Activated T-helper 17 cell treated with anti-CD3 and anti-CD28 coated beads, Interleukin-2, amount 50 U/mL, for 72 hours (primary cell): Measurements from ENCODE around the gene CACNB2. TPM values are rescaled to one million over a fixed set of nuclear protein-coding genes. Genes with fewer than 3 reads are reported as not detected.
"Not testable (repeated sequence)": the region's sequence is repeated elsewhere in the genome, so short reads cannot be mapped to it uniquely, and the experiment has no call there.

Experiments
- ATAC-seq: fragments of 150-1000 bp; cut with Tn5 transposase; replicated peaks from 2 replicates; pipeline ENCODE4 v1.10.0; 2021; ENCODE audit warnings: mild to moderate bottlenecking, moderate library complexity
- H3K27ac Mint-ChIP-seq: one replicate; pipeline ENCODE4 v1.8.0; 2022; ENCODE audit warnings: mixed read lengths
- H3K27me3 Mint-ChIP-seq: one replicate; pipeline ENCODE4 v1.8.0; 2022; ENCODE audit warnings: mixed read lengths
- H3K36me3 Mint-ChIP-seq: one replicate; pipeline ENCODE4 v1.8.0; 2022; ENCODE audit warnings: low read depth, mild to moderate bottlenecking, mixed read lengths
- H3K4me1 Mint-ChIP-seq: one replicate; pipeline ENCODE4 v1.8.0; 2022; ENCODE audit warnings: mixed read lengths
- H3K4me3 Mint-ChIP-seq: one replicate; pipeline ENCODE4 v1.8.0; 2022; ENCODE audit warnings: mild to moderate bottlenecking, mixed read lengths
- H3K9me3 Mint-ChIP-seq: one replicate; pipeline ENCODE4 v1.8.0; 2022; ENCODE audit warnings: mixed read lengths
- total RNA-seq, 2 donors: library from RNA; stranded (reverse); gene quantifications; one replicate each; pipeline ENCODE4 v1.2.3, GENCODE V29; 2022

The CACNB2 gene
- total RNA-seq, 2 donors from 2014 or later = not detected

- Mint-ChIP-seq H3K4me1 (no peaks in the 10 kb centered on the region), H3K4me3 (no peak overlapping the region), H3K36me3 (no peaks in the 10 kb centered on the region), H3K27me3 (peaks cover 3% of the 10 kb centered on the region), H3K27ac (no peak overlapping the region), H3K9me3 (no peaks in the 10 kb centered on the region)
- ATAC-seq = no peak
Measured at GRCh38 chr10:18201877-18202276, 61.7 kb downstream of the CACNB2 start.

DNA sequence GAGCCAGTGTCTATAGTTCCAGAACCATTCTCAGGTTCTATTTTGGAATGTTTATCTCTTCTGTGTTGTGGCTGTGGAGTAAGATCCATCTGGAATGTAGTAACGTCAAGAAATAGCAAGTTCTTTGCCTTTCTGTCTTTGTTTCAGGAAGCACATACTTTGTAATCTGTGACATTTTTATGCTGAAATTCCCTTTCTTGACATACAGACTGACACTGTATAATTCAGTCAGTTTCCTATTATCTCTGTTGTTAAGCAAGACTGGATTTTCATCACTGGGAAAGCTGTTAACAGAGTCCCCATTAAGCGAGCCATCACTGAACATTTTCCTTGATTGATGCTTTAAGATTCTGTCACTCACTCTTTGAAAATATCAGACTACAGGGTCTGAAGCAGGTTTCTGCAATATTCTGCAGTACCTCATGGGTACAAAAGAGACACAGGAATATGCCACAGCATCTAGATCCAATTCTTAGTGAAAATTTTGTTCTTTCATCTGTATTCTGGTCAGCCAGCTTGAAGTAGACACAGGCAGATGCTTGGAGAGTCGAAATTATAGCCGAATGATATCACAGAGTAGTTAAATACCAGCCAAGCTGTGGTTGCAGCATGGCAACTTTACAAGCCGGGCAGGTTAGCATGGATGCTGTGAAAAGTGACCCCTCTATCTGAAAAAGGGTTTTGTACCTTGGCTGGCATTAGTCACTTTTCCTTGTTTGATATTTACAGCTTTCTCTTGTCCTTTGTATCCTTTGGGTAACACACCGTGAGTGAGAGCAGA, 62.6 kb downstream of the CACNB2 start:
- Mint-ChIP-seq H3K27ac (no peak overlapping the region), H3K9me3 (no peaks in the 10 kb centered on the region), H3K4me1 (no peaks in the 10 kb centered on the region), H3K4me3 (no peak overlapping the region), H3K27me3 (no peaks in the 10 kb centered on the region), H3K36me3 (no peaks in the 10 kb centered on the region)
- no peak for ATAC-seq

DNA sequence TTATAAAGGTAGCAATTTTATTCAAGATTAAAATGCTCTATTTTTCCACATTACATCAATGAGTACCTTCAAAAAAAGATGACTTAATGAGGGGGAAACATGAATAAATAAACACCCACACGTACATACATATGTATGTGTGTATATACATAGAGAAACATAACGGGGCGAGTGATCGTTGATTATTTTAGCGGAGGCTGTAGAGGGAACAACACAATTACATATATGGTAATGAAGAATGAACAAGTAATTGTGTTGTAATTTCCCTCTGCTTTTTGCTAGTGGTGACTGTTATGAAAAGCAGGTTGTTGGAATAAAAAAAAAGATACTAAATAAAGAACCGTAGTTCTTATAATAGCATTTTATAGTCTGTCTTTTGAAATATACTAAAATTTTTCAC, 63.2 kb downstream of the CACNB2 start:
- Mint-ChIP-seq H3K27me3 (no peaks in the 10 kb centered on the region), H3K4me3 (no peak overlapping the region), H3K4me1 (no peaks in the 10 kb centered on the region), H3K9me3 (no peaks in the 10 kb centered on the region), H3K36me3 (no peaks in the 10 kb centered on the region), H3K27ac (no peak overlapping the region)
- no peak for ATAC-seq

DNA sequence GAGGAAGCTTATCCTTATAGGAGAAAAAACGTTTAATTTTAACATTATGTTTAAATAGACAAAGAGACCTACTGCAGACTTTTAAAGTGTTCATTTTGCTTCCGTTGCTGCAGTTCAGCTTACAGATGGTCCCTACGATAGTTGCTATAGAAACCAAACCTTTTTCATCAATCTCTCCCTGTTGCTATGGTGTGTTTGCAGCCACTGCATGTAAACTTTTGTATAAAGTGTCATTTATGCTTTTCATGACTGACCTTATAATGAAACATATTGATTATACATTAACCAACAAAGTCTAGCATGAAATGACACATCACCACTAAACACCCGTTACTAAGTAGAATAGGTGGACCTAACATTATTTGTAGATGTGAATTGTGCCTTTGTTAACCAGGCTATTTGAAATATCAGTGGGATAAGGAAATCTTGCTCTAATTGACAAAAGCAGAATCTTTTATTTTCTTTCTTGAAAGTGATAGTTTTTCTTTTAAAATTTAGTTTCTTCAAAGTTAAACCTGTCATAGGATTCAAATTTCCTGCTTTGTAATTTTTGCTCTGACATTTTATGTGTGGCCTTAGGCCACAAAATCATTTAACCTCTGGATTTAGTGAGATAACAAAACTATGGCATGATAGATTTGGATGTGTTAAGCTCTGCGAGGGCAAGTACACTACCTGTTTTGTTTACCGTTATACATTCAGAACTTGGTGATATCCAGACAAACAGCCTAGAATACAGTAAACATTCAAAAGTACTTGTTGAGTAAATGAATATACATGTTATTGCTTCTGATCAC, 64.0 kb downstream of the CACNB2 start:
- Mint-ChIP-seq H3K4me1 (no peaks in the 10 kb centered on the region), H3K4me3 (no peak overlapping the region), H3K36me3 (no peaks in the 10 kb centered on the region), H3K9me3 (no peaks in the 10 kb centered on the region), H3K27ac (no peak overlapping the region), H3K27me3 (no peaks in the 10 kb centered on the region)
- ATAC-seq = peak; percentile 12

- Mint-ChIP-seq H3K9me3 (no peaks in the 10 kb centered on the region), H3K27ac (no peak overlapping the region), H3K4me1 (no peaks in the 10 kb centered on the region), H3K36me3 (no peaks in the 10 kb centered on the region), H3K4me3 (no peak overlapping the region), H3K27me3 (peaks cover 3% of the 10 kb centered on the region)
- no peak for ATAC-seq
Measured at GRCh38 chr10:18205098-18205834, 65.0 kb downstream of the CACNB2 start.

GRCh38 chr10:18208186-18208585, 68.0 kb downstream of the CACNB2 start:
- not testable (repeated sequence) for H3K36me3 Mint-ChIP-seq, H3K4me1 Mint-ChIP-seq, ATAC-seq, H3K27me3 Mint-ChIP-seq, H3K4me3 Mint-ChIP-seq, H3K9me3 Mint-ChIP-seq, H3K27ac Mint-ChIP-seq

DNA sequence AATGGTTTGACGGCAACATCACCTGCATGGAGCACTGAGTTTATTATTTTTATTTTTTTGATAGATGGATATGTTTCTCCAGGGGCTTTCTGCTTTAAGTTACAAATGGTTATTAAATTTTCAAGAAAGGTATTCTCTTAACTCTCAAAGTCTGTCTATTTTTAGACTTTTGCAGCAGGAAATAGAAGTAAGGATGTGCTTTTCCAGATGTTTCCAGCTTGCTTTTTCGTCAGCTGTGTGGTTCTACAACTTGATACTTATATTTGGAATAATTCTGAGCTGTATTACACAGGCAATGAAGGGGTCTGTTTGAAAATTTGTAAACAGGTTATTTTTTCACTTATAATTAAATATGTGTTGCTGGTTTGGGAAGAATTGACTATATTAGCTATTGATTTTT, 69.0 kb downstream of the CACNB2 start:
- peaks cover 6% of the 10 kb centered on the region for H3K27me3 Mint-ChIP-seq
- no peaks in the 10 kb centered on the region for H3K4me1 Mint-ChIP-seq
- ATAC-seq = no peak
- no peaks in the 10 kb centered on the region for H3K9me3 Mint-ChIP-seq
- H3K4me3 Mint-ChIP-seq = no peak overlapping the region
- no peaks in the 10 kb centered on the region for H3K36me3 Mint-ChIP-seq
- H3K27ac Mint-ChIP-seq = no peak overlapping the region

DNA sequence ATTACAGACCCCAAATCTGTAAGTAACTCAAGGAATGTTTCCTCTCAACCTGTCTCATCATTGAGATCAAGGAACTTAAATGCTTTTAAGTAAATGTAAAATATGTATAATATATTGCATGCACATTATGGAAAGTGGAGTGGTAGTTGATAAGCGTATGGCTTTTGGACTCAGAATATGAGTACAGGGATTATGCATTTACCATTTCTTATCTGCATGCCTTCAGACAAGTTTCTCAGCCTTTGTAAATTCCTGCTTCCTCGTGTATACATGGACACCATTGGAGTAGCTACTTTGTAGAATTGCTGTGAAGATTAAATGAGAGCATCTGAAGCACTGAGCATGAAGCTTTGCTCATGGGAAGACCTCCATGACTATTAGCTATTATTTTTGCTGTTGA, 70.5 kb downstream of the CACNB2 start:
- no peaks in the 10 kb centered on the region for H3K9me3 Mint-ChIP-seq
- peaks cover 6% of the 10 kb centered on the region for H3K27me3 Mint-ChIP-seq
- no peak overlapping the region for H3K4me3 Mint-ChIP-seq
- no peak overlapping the region for H3K27ac Mint-ChIP-seq
- H3K36me3 Mint-ChIP-seq = no peaks in the 10 kb centered on the region
- ATAC-seq = no peak
- no peaks in the 10 kb centered on the region for H3K4me1 Mint-ChIP-seq

- Mint-ChIP-seq H3K36me3 (no peaks in the 10 kb centered on the region), H3K9me3 (no peaks in the 10 kb centered on the region), H3K4me3 (no peak overlapping the region), H3K27ac (no peak overlapping the region), H3K4me1 (no peaks in the 10 kb centered on the region), H3K27me3 (peaks cover 6% of the 10 kb centered on the region)
- no peak for ATAC-seq
Measured at GRCh38 chr10:18211862-18212261, 71.6 kb downstream of the CACNB2 start.

DNA sequence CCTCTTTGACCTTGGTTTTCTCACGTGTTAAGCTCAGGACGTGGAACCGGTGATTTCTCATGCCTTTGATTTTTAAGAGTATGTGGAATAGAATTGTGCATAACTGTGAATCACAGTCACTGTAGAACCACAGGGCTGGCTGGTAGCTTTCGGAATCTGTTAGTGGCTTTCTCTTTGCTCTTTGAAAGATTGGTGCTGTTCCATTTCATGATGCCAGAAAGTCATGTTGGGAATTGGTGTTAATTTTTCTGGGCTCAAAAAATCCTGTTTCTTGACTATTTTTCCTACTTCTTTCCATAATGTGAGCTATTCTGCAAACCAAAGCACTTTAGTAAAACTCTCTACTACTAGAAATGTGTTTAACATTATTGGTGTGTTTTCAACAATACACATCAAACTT, 73.0 kb downstream of the CACNB2 start:
- H3K27me3 Mint-ChIP-seq = peaks cover 6% of the 10 kb centered on the region
- H3K4me3 Mint-ChIP-seq = no peak overlapping the region
- H3K4me1 Mint-ChIP-seq = no peaks in the 10 kb centered on the region
- H3K9me3 Mint-ChIP-seq = no peaks in the 10 kb centered on the region
- no peak for ATAC-seq
- H3K36me3 Mint-ChIP-seq = no peaks in the 10 kb centered on the region
- H3K27ac Mint-ChIP-seq = no peak overlapping the region

GRCh38 chr10:18214691-18215563, 74.7 kb downstream of the CACNB2 start:
- Mint-ChIP-seq H3K27me3 (peaks cover 5% of the 10 kb centered on the region), H3K9me3 (no peaks in the 10 kb centered on the region), H3K4me1 (no peaks in the 10 kb centered on the region), H3K27ac (no peak overlapping the region), H3K36me3 (no peaks in the 10 kb centered on the region), H3K4me3 (no peak overlapping the region)
- ATAC-seq = no peak

GRCh38 chr10:18216482-18216881, 76.3 kb downstream of the CACNB2 start:
- no peak for ATAC-seq
- no peaks in the 10 kb centered on the region for H3K4me1 Mint-ChIP-seq
- no peak overlapping the region for H3K4me3 Mint-ChIP-seq
- H3K27me3 Mint-ChIP-seq = no peaks in the 10 kb centered on the region
- no peaks in the 10 kb centered on the region for H3K36me3 Mint-ChIP-seq
- H3K9me3 Mint-ChIP-seq = no peaks in the 10 kb centered on the region
- no peak overlapping the region for H3K27ac Mint-ChIP-seq

GRCh38 chr10:18217577-18217976, 77.4 kb downstream of the CACNB2 start:
- Mint-ChIP-seq H3K4me3 (no peak overlapping the region), H3K36me3 (no peaks in the 10 kb centered on the region), H3K27me3 (no peaks in the 10 kb centered on the region), H3K27ac (no peak overlapping the region), H3K4me1 (no peaks in the 10 kb centered on the region), H3K9me3 (no peaks in the 10 kb centered on the region)
- ATAC-seq = no peak

- Mint-ChIP-seq H3K27ac (no peak overlapping the region), H3K9me3 (no peaks in the 10 kb centered on the region), H3K4me3 (no peak overlapping the region), H3K4me1 (no peaks in the 10 kb centered on the region), H3K27me3 (no peaks in the 10 kb centered on the region), H3K36me3 (no peaks in the 10 kb centered on the region)
- no peak for ATAC-seq
Measured at GRCh38 chr10:18219146-18219545, 78.9 kb downstream of the CACNB2 start.
